ENCODE data around the gene RGS8.
"Not testable (repeated sequence)": the region's sequence is repeated elsewhere in the genome, so short reads cannot be mapped to it uniquely, and the experiment has no call there.

RGS8 gene

GRCh38 chr1:182702826-182703524, 18.6 kb upstream of the RGS8 start:
- no peak for DNase-seq (ENCODE audit: low read depth, low spot score)

- no peak for DNase-seq (ENCODE audit: low read depth, low spot score)
Observed at GRCh38 chr1:182700351-182700709, 15.9 kb upstream of the RGS8 start.

GRCh38 chr1:182699393-182700350, 15.3 kb upstream of the RGS8 start:
- DNase-seq (ENCODE audit: low read depth, low spot score) = no peak

- no peak for DNase-seq (ENCODE audit: low read depth, low spot score)
Observed at GRCh38 chr1:182698971-182699370, 14.6 kb upstream of the RGS8 start.

GRCh38 chr1:182693139-182693538, 8.8 kb upstream of the RGS8 start:
- not testable (repeated sequence) for DNase-seq (ENCODE audit: low read depth, low spot score)

GRCh38 chr1:182690886-182691443, 6.6 kb upstream of the RGS8 start:
- DNase-seq (ENCODE audit: low read depth, low spot score) = no peak

GRCh38 chr1:182688436-182689205, 4.2 kb upstream of the RGS8 start:
- no peak for DNase-seq (ENCODE audit: low read depth, low spot score)

GRCh38 chr1:182687361-182687760, 3.0 kb upstream of the RGS8 start:
- DNase-seq (ENCODE audit: low read depth, low spot score) = no peak

GRCh38 chr1:182686446-182686845, 2.1 kb upstream of the RGS8 start:
- no peak for DNase-seq (ENCODE audit: low read depth, low spot score)

- no peak for DNase-seq (ENCODE audit: low read depth, low spot score)
Observed at GRCh38 chr1:182685215-182685614, 828 bp upstream of the RGS8 start.

GRCh38 chr1:182682898-182683501, 1.4 kb downstream of the RGS8 start:
- DNase-seq (ENCODE audit: low read depth, low spot score) = no peak

GRCh38 chr1:182682406-182682805, 2.0 kb downstream of the RGS8 start:
- DNase-seq (ENCODE audit: low read depth, low spot score) = no peak

- no peak for DNase-seq (ENCODE audit: low read depth, low spot score)
Observed at GRCh38 chr1:182681568-182681912, 2.8 kb downstream of the RGS8 start.

- DNase-seq (ENCODE audit: low read depth, low spot score) = no peak
Observed at GRCh38 chr1:182680901-182681567, 3.4 kb downstream of the RGS8 start.

- DNase-seq (ENCODE audit: low read depth, low spot score) = no peak
Observed at GRCh38 chr1:182680408-182680807, 4.0 kb downstream of the RGS8 start.

- DNase-seq (ENCODE audit: low read depth, low spot score) = no peak
Observed at GRCh38 chr1:182679684-182680083, 4.7 kb downstream of the RGS8 start.

GRCh38 chr1:182677397-182678098, 6.8 kb downstream of the RGS8 start:
- no peak for DNase-seq (ENCODE audit: low read depth, low spot score)

GRCh38 chr1:182676274-182676673, 8.1 kb downstream of the RGS8 start:
- DNase-seq (ENCODE audit: low read depth, low spot score) = no peak

- DNase-seq (ENCODE audit: low read depth, low spot score) = no peak
Observed at GRCh38 chr1:182674346-182675246, 9.8 kb downstream of the RGS8 start.

All from activated naive CD8-positive, alpha-beta T cell treated with anti-CD3 and anti-CD28 coated beads, Interleukin-2, amount 50 U/mL, for 16 hours (primary cell).